T follicular helper cell (primary cell): Measurements from ENCODE around the gene DHX8.

Experiments
- DNase-seq: peaks from one replicate; pipeline ENCODE4 v3.0.0-alpha.2; 2020; ENCODE audit warnings: low read depth

Gene DHX8

GRCh38 chr17:43574896-43575525 is 91.2 kb downstream of the DHX8 start:
- no peak for DNase-seq
